COLO829 (cell line): ENCODE data around the gene ELAPOR2.
"Not testable (repeated sequence)": the region's sequence is repeated elsewhere in the genome, so short reads cannot be mapped to it uniquely, and the experiment has no call there.

Experiments
- DNase-seq: peaks from one replicate; pipeline ENCODE4 v3.0.0; 2012; ENCODE audit warnings: low spot score

The ELAPOR2 gene

GRCh38 chr7:87046456-87046855, 13.0 kb downstream of the ELAPOR2 start:
- no peak for DNase-seq

- DNase-seq: not testable (repeated sequence)
These were observed 14.7 kb downstream of the ELAPOR2 start for GRCh38 chr7:87044713-87045112.

- DNase-seq: not testable (repeated sequence)
These were observed 17.9 kb downstream of the ELAPOR2 start for GRCh38 chr7:87041586-87041985.

- DNase-seq: not testable (repeated sequence)
These were observed 19.7 kb downstream of the ELAPOR2 start for GRCh38 chr7:87039691-87040299.

GRCh38 chr7:87038993-87039690, 20.3 kb downstream of the ELAPOR2 start:
- no peak for DNase-seq

GRCh38 chr7:87036985-87037384, 22.5 kb downstream of the ELAPOR2 start:
- DNase-seq: no peak

- DNase-seq: no peak
These were observed 26.7 kb downstream of the ELAPOR2 start for GRCh38 chr7:87032604-87033339.

GRCh38 chr7:87029078-87029477, 30.4 kb downstream of the ELAPOR2 start:
- no peak for DNase-seq

- no peak for DNase-seq
These were observed 30.8 kb downstream of the ELAPOR2 start for GRCh38 chr7:87028636-87029035.

GRCh38 chr7:87027900-87028299, 31.6 kb downstream of the ELAPOR2 start:
- DNase-seq: no peak

- no peak for DNase-seq
These were observed 38.2 kb downstream of the ELAPOR2 start for GRCh38 chr7:87021285-87021684.

GRCh38 chr7:87016606-87017005, 42.8 kb downstream of the ELAPOR2 start:
- no peak for DNase-seq

- DNase-seq: no peak
These were observed 45.6 kb downstream of the ELAPOR2 start for GRCh38 chr7:87013840-87014190.

GRCh38 chr7:87013136-87013839, 46.2 kb downstream of the ELAPOR2 start:
- no peak for DNase-seq
